Epithelial cell of esophagus (primary cell): ENCODE data around the gene IL5.
"Not testable (repeated sequence)": the region's sequence is repeated elsewhere in the genome, so short reads cannot be mapped to it uniquely, and the experiment has no call there.

Experiments used
- DNase-seq: peaks from one replicate; pipeline ENCODE4 v3.0.0; 2010; ENCODE audit warnings: low read depth
- H3K4me3 ChIP-seq: 2 replicates; pipeline ENCODE4 v1.5.1; 2011; ENCODE audit warnings: mild to moderate bottlenecking, low read length, control low read depth
- CTCF ChIP-seq: IDR thresholded peaks from 2 replicates; pipeline ENCODE4 v1.5.1; 2011; ENCODE audit warnings: low read depth, mild to moderate bottlenecking, low read length, control low read depth, inconsistent platforms; ENCODE audit not compliant: insufficient read depth; ENCODE audit errors: missing control alignments

The IL5 gene

GRCh38 chr5:132549576-132549975 lies 6.3 kb upstream of the IL5 start:
- no peak overlapping the region for H3K4me3 ChIP-seq
- TF ChIP-seq CTCF, result no peak
- DNase-seq, result no peak

GRCh38 chr5:132548834-132549233 lies 5.5 kb upstream of the IL5 start:
- not testable (repeated sequence) for H3K4me3 ChIP-seq, DNase-seq

DNA sequence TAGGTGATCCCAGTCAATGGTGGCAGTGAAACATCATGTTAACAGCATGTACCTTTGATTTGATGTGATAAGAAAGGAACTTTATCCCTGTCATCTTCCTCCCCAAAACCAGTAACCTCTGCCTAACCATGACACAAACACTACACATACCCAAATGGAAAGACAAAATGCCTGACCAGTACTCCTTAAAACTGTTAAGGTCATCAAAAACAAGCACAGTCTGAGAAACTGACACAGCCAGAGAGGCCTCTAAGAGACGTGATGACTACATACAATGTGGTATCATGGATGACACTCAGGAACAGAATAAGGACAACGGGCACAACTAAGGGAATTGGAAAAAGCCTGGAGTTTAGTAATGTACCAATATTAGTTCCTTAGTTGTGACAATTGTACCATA lies 3.9 kb upstream of the IL5 start:
- no peak for TF ChIP-seq CTCF
- H3K4me3 ChIP-seq, result no peak overlapping the region
- DNase-seq, result no peak

- TF ChIP-seq CTCF, result no peak
- DNase-seq, result no peak
- H3K4me3 ChIP-seq, result no peak overlapping the region
Observed at GRCh38 chr5:132546108-132546507, 2.8 kb upstream of the IL5 start.

- H3K4me3 ChIP-seq, result no peak overlapping the region
- DNase-seq, result no peak
- TF ChIP-seq CTCF, result no peak
Observed at GRCh38 chr5:132540764-132541163, 2.6 kb downstream of the IL5 start.

DNA sequence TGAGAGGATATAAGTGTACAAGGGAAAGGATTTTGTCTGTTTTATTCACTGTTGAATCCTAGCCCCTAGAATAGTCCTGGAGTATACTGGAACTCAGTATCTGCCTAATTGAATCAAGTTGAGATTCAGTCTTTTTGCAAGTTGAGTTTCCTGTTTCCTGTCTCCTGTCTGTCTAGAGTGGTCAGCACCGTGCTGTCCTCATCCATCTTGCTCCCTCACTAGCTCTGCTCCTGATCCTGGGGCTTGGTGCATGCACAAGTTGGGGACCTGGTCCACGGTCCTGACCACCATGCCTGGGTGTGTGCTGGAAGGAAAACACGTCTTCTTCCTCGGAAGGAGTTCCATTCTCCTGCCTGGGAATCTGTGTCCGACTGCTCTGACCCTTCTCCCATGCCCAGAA lies 3.2 kb downstream of the IL5 start:
- DNase-seq, result no peak
- no peak for TF ChIP-seq CTCF

GRCh38 chr5:132539716-132540115 lies 3.6 kb downstream of the IL5 start:
- no peak for TF ChIP-seq CTCF
- H3K4me3 ChIP-seq, result no peak overlapping the region
- DNase-seq, result no peak

More for the DNA sequence above, 3.2 kb downstream of the IL5 start:
- no peak overlapping the region for H3K4me3 ChIP-seq

- H3K4me3 ChIP-seq, result no peak overlapping the region
- no peak for TF ChIP-seq CTCF
- DNase-seq, result no peak
Observed at GRCh38 chr5:132530946-132531345, 12.4 kb downstream of the IL5 start.
